Stimulated activated CD8-positive, alpha-beta memory T cell treated with anti-CD3 and anti-CD28 coated beads, Interleukin-7, amount 100 ng/mL, for 48 hours (primary cell): ENCODE data around the gene APLNR.

Experiments
- DNase-seq, 2 donors: peaks; one replicate each; pipeline ENCODE4 v3.0.0-alpha.2; 2020; ENCODE audit warnings: low read depth in 1 of 2; ENCODE audit errors: extremely low read depth in 1 of 2

The APLNR gene

GRCh38 chr11:57219021-57219627, 17.9 kb downstream of the APLNR start:
- DNase-seq, result no peak

DNA sequence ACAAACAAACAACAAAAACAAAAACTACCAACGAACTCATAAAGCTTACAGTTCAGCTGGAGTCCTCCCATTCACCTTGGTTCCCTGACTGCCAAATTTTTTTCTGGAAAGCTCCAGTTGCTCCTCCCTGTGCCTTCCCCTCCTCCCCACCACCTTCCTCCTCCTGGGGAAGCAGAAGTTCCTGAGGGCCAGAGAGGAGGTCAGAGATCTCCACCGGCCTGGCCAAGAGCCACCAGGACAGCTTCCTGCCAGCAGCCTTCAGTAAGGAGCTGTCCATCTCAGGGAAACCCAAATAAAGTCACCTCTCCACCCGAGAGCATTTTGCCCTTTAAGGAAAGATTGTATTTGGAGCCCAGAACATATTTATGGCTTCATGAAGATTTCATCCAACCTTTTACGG, 20.0 kb downstream of the APLNR start:
- no peak for DNase-seq

GRCh38 chr11:57216463-57216862, 20.6 kb downstream of the APLNR start:
- no peak for DNase-seq

GRCh38 chr11:57214494-57214893, 22.6 kb downstream of the APLNR start:
- no peak for DNase-seq

DNA sequence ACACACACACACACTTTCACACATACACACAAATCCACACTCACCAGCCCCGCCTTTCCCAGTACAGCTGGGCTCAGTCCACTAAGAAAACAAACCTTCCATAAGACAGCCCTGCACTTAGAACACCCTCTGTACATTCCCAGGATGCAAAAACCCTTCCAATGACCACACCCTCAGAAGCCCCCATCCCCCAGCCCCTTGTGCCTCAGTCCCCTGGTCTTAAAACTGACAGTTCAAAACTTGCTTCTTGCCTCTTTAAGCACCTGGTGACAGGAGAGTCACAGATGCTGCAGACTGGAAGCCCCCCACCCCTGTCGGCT, 23.0 kb downstream of the APLNR start:
- no peak for DNase-seq

DNA sequence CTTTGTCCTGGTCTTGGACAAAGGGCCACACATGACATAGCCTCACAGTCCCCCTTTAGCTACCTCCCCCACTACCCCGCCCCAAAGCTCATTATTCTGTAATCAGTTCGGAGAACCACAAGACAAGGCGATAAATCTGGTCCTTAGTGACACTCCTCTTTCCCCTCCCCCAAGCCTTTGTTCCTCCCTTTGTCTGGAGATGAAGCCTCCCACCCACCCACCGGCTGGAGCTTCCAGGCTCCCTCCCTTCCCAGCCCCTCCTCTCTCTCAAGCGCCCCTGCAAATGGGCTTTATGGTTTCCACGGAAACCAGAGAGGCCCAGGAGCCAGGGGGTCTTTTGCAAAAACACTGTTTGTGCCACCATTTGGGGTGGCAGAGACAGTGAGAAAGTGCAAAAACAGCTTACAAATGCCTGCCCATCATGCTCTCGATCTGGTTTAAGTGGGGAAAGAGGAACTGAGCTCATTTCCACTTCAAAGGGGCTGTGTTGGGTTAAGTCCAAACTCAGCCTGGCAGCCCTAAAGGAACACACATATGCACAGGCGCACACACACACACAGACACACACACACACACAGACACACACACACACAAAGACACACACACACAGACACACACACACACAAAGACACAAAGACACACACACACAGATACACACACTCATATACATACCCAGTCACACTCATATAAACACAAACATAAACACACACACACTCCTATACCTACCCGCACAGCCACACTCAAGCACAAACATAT, 23.5 kb downstream of the APLNR start:
- no peak for DNase-seq

- no peak for DNase-seq
These were observed 26.3 kb downstream of the APLNR start for GRCh38 chr11:57210781-57211180.

- DNase-seq, result no peak
These were observed 29.9 kb downstream of the APLNR start for GRCh38 chr11:57207168-57207567.

- DNase-seq, result no peak
These were observed 31.9 kb downstream of the APLNR start for GRCh38 chr11:57205041-57205641.

- DNase-seq, result no peak
These were observed 33.1 kb downstream of the APLNR start for GRCh38 chr11:57203882-57204480.

DNA sequence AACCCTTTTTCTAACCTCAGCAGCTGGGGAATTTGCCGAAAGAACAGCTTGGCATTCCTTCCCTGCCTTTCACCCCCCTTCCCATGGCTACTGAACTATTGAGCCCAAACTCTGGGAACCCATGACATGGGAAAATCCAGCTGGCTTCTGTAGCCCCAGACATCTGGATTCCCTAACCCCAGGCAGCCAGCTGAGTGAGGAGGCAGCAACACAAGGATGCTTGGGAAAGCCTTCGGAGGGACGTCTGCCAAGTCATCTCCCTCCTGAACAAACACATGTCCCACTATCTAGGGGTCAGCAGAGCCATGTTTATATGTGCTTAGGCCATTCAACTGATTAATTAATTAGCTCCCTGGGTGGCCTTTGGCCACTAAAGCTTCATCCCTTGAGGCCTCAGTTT, 33.7 kb downstream of the APLNR start:
- DNase-seq, result no peak

DNA sequence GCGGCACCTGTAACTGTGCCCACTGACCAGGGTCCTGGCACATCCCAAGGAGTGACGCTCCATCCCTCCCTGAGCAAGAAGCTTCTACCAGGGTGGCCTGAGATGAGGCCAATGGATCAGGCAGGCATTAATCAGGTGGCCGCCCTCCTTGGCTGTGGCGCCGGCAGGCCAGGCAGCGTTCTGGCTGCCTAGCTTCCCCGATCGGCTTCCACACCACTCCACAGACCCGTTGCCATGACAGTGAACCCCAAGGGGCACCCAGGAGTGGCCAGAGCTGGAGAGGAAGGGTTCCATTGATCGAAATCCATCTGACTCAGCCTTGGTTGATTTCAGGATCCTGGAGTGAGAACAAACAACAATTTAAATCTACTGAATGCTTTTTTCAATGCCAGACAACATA, 34.8 kb downstream of the APLNR start:
- no peak for DNase-seq

GRCh38 chr11:57200917-57201316, 36.1 kb downstream of the APLNR start:
- DNase-seq, result no peak

GRCh38 chr11:57199330-57199729, 37.7 kb downstream of the APLNR start:
- DNase-seq, result no peak

DNA sequence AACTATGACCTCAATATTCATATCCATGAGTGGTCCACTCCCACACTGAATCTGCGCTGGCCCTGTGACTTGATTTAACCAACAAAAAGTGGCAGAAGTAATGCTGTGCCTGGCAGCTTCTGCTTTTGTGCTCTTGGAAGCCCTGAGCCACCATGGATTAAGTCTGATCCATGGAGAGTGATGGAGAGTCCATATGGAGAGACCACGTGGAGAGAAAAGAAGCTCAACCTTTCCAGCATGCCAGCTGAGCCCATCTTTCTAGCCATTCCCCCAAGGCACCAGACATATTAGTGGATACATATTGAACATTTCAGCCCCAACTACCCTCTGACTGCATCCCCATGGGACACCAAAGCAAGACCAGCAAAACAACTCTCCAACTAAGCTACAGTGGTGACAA, 39.3 kb downstream of the APLNR start:
- no peak for DNase-seq

DNA sequence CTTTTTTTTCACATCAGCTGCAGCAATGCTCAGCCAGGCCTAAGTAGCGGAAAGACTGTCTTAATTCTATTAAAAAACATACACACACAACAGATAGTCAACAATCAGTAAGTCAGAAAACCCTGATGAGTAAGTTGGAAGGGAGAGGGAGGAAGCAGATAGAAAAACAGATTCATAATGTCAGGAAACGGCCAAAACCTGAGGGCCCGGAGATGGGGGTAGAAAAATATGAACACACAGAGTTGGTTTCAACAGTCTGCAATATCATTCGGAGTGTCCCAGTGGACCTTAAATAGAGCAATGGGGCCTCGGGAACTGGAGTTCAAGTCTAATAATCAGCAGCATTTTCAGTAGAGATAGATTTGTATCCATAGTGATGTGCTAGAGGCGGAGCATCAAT, 40.5 kb downstream of the APLNR start:
- DNase-seq, result no peak

GRCh38 chr11:57192316-57192715, 44.7 kb downstream of the APLNR start:
- no peak for DNase-seq

DNA sequence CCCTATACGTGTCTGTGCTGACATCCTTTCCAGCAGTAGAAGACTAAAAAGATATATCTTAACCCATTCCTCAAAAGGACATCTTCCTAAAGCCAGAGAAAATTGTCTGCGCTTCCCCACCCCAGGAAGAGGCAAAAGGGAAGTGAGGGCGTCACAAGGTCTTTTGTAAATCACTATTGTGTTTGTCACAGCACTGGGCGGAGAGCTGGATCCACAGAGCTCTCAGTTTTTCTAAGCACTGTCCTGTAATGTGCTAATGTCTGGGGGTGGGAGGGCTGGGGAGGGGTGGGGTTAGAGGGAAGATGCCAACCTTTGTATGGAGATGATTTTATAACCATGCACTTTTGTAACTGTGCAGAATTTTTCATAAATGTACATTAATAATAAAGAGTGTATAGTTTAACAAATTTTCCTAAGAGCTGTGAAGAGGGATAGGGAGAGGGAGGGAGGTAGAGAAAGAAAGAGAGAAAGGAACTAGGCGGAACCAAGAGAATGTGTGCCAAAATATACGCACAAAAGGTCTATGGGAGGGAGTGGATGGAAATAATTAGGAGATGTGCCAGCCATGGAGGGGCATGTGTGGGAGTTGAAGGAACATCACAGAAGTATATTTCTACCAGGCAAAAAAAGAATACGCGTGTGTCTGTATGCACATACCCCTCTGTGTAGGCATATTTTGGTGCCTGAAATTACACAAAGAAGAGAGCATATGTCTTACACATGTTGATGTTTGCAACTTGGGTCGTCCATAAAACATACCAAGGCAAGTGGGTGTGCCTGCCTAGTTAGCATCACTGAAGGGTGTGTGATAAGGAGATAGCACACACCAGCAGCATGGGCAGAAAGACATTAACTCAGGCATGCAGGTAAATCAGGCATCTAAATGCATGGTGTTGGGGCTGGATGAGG, 45.5 kb downstream of the APLNR start:
- no peak for DNase-seq

- no peak for DNase-seq
These were observed 46.5 kb downstream of the APLNR start for GRCh38 chr11:57190548-57190947.
